ENCODE data around the gene SMIM28.

The SMIM28 gene

GRCh38 chr6:138377844-138378243 lies at the start of gene SMIM28:
Gene SMIM28, plus strand, starts transcription at chr6:138377905. Its CDS starts 168 bp downstream, at chr6:138378073.
- ATAC-seq (ENCODE audit: low read depth) (no peak), DNase-seq (ENCODE audit: low spot score) (no peak)
- no peak within 1 kb of the TSS for H3K4me3 ChIP-seq (ENCODE audit: severe bottlenecking)
- no peaks in the 10 kb centered on the region for H3K27me3 ChIP-seq (ENCODE audit: insufficient read depth, poor library complexity, severe bottlenecking)
- no peaks in the 10 kb centered on the region for H3K4me1 ChIP-seq (ENCODE audit: insufficient read depth, poor library complexity, severe bottlenecking)
- TF ChIP-seq CTCF (IDR thresholded peaks at IDR 0.05; ENCODE audit: poor library complexity, severe bottlenecking) = no peak
- H3K9me3 ChIP-seq (ENCODE audit: severe bottlenecking) = no peaks in the 10 kb centered on the region
- H3K27ac ChIP-seq (ENCODE audit: poor library complexity, severe bottlenecking) = no peak within 1 kb of the TSS
- H3K36me3 ChIP-seq (ENCODE audit: low read depth) = no peaks in the 10 kb centered on the region

DNA sequence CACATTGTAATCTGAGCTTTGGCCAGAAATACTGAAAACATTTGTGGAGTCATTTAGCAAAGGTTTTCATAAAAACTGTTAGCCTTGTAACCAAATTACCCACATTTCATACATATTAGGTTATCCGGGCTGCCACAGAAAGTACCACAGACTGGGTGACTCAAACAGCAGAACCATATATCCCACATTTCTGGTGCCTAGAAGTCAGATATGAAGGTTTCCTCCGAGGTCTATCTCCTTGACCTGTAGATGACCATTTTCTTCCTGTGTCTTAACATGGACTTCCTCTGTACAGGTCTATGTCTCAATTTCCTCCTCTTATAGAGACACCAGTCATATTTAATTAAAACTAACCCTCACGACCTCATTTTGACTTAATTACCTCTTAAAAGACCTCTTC lies 49.5 kb upstream of the SMIM28 start:
- no peaks in the 10 kb centered on the region for H3K4me1 ChIP-seq (ENCODE audit: insufficient read depth, poor library complexity, severe bottlenecking)
- no peaks in the 10 kb centered on the region for H3K9me3 ChIP-seq (ENCODE audit: severe bottlenecking)
- no peak for TF ChIP-seq CTCF (IDR thresholded peaks at IDR 0.05; ENCODE audit: poor library complexity, severe bottlenecking)
- no peak for ATAC-seq (ENCODE audit: low read depth)
- no peak overlapping the region for H3K27ac ChIP-seq (ENCODE audit: poor library complexity, severe bottlenecking)
- no peak for DNase-seq (ENCODE audit: low spot score)
- H3K4me3 ChIP-seq (ENCODE audit: severe bottlenecking) = no peak overlapping the region
- H3K27me3 ChIP-seq (ENCODE audit: insufficient read depth, poor library complexity, severe bottlenecking) = no peaks in the 10 kb centered on the region
- no peaks in the 10 kb centered on the region for H3K36me3 ChIP-seq (ENCODE audit: low read depth)

GRCh38 chr6:138330763-138331162 lies 46.9 kb upstream of the SMIM28 start:
- Histone ChIP-seq H3K36me3 (ENCODE audit: low read depth) (no peaks in the 10 kb centered on the region), H3K4me3 (ENCODE audit: severe bottlenecking) (no peak overlapping the region), H3K27ac (ENCODE audit: poor library complexity, severe bottlenecking) (no peak overlapping the region), H3K9me3 (ENCODE audit: severe bottlenecking) (no peaks in the 10 kb centered on the region), H3K27me3 (ENCODE audit: insufficient read depth, poor library complexity, severe bottlenecking) (no peaks in the 10 kb centered on the region), H3K4me1 (ENCODE audit: insufficient read depth, poor library complexity, severe bottlenecking) (no peaks in the 10 kb centered on the region)
- ATAC-seq (ENCODE audit: low read depth) (no peak), DNase-seq (ENCODE audit: low spot score) (no peak)
- no peak for TF ChIP-seq CTCF (IDR thresholded peaks at IDR 0.05; ENCODE audit: poor library complexity, severe bottlenecking)

DNA sequence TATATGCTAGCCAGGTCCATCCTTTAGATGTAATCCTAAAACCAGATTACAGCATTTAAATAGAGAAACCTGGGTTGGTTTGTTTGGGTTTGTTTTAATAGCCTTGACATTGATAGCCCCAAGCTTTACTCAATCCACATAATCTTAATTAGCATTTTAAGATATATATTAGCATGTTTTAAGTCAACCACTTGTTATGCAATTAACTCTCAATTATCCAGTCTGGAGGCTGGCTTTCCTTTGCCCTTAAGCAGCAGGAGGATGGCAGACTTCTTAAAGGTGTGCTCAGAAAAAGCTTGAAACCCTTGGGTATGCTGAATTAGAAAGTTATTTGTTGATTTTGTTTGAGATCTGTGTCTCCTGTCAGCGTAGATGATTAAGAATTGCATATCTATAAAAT lies 46.3 kb upstream of the SMIM28 start:
- Histone ChIP-seq H3K4me1 (ENCODE audit: insufficient read depth, poor library complexity, severe bottlenecking) (no peaks in the 10 kb centered on the region), H3K27me3 (ENCODE audit: insufficient read depth, poor library complexity, severe bottlenecking) (no peaks in the 10 kb centered on the region), H3K36me3 (ENCODE audit: low read depth) (no peaks in the 10 kb centered on the region), H3K4me3 (ENCODE audit: severe bottlenecking) (no peak overlapping the region), H3K27ac (ENCODE audit: poor library complexity, severe bottlenecking) (no peak overlapping the region), H3K9me3 (ENCODE audit: severe bottlenecking) (no peaks in the 10 kb centered on the region)
- DNase-seq (ENCODE audit: low spot score) = no peak
- no peak for ATAC-seq (ENCODE audit: low read depth)
- TF ChIP-seq CTCF (IDR thresholded peaks at IDR 0.05; ENCODE audit: poor library complexity, severe bottlenecking) = no peak

- TF ChIP-seq CTCF (IDR thresholded peaks at IDR 0.05; ENCODE audit: poor library complexity, severe bottlenecking) = no peak
- Histone ChIP-seq H3K4me1 (ENCODE audit: insufficient read depth, poor library complexity, severe bottlenecking) (no peaks in the 10 kb centered on the region), H3K36me3 (ENCODE audit: low read depth) (no peaks in the 10 kb centered on the region), H3K4me3 (ENCODE audit: severe bottlenecking) (no peak overlapping the region), H3K27me3 (ENCODE audit: insufficient read depth, poor library complexity, severe bottlenecking) (no peaks in the 10 kb centered on the region), H3K9me3 (ENCODE audit: severe bottlenecking) (no peaks in the 10 kb centered on the region), H3K27ac (ENCODE audit: poor library complexity, severe bottlenecking) (no peak overlapping the region)
- ATAC-seq (ENCODE audit: low read depth) (no peak), DNase-seq (ENCODE audit: low spot score) (no peak)
Observed at GRCh38 chr6:138331984-138332383, 45.7 kb upstream of the SMIM28 start.
